NB4 (cell line): ENCODE results near the gene DCC.

ENCODE experiments used
- CTCF ChIP-seq: IDR thresholded peaks from one replicate; pipeline ENCODE4 v1.5.1; 2012; ENCODE audit warnings: low read depth, low read length
- MYC ChIP-seq: IDR thresholded peaks from 2 replicates; pipeline ENCODE4 v1.6.1; 2011; ENCODE audit warnings: low read depth, low read length
- POLR2A ChIP-seq: IDR thresholded peaks from 2 replicates; pipeline ENCODE4 v1.6.1; 2011; ENCODE audit warnings: mild to moderate bottlenecking; ENCODE audit not compliant: insufficient read length; ENCODE audit errors: extremely low read depth

- TF ChIP-seq CTCF (no peak), MYC (no peak), POLR2A (no peak)
These were observed 229.5 kb downstream of the DCC start for GRCh38 chr18:52569492-52569891.
